ENCODE results near the gene PSMD7.
"Not testable (repeated sequence)": the region's sequence is repeated elsewhere in the genome, so short reads cannot be mapped to it uniquely, and the experiment has no call there.

PSMD7 gene

GRCh38 chr16:74297145-74297665 lies 591 bp downstream of the PSMD7 start:
- no peak for DNase-seq (ENCODE audit: low read depth)

GRCh38 chr16:74298104-74298503 lies 1.5 kb downstream of the PSMD7 start:
- DNase-seq (ENCODE audit: low read depth) = no peak

GRCh38 chr16:74302341-74302740 lies 5.7 kb downstream of the PSMD7 start:
- DNase-seq (ENCODE audit: low read depth) = no peak

GRCh38 chr16:74304164-74304834 lies 7.7 kb downstream of the PSMD7 start:
- DNase-seq (ENCODE audit: low read depth) = no peak

GRCh38 chr16:74304835-74305176 lies 8.2 kb downstream of the PSMD7 start:
- no peak for DNase-seq (ENCODE audit: low read depth)

- no peak for DNase-seq (ENCODE audit: low read depth)
These were observed 8.7 kb downstream of the PSMD7 start for GRCh38 chr16:74305281-74305680.

GRCh38 chr16:74305978-74306784 lies 9.6 kb downstream of the PSMD7 start:
- DNase-seq (ENCODE audit: low read depth) = no peak

GRCh38 chr16:74307383-74307782 lies 10.8 kb downstream of the PSMD7 start:
- DNase-seq (ENCODE audit: low read depth) = no peak

- DNase-seq (ENCODE audit: low read depth) = no peak
These were observed 13.5 kb downstream of the PSMD7 start for GRCh38 chr16:74309789-74310781.

GRCh38 chr16:74315059-74315458 lies 18.4 kb downstream of the PSMD7 start:
- no peak for DNase-seq (ENCODE audit: low read depth)

GRCh38 chr16:74320707-74321106 lies 24.1 kb downstream of the PSMD7 start:
- no peak for DNase-seq (ENCODE audit: low read depth)

GRCh38 chr16:74321356-74321755 lies 24.7 kb downstream of the PSMD7 start:
- no peak for DNase-seq (ENCODE audit: low read depth)

GRCh38 chr16:74322301-74322710 lies 25.7 kb downstream of the PSMD7 start:
- no peak for DNase-seq (ENCODE audit: low read depth)

GRCh38 chr16:74324777-74325176 lies 28.2 kb downstream of the PSMD7 start:
- not testable (repeated sequence) for DNase-seq (ENCODE audit: low read depth)

GRCh38 chr16:74325641-74326040 lies 29.0 kb downstream of the PSMD7 start:
- no peak for DNase-seq (ENCODE audit: low read depth)

GRCh38 chr16:74328346-74328745 lies 31.7 kb downstream of the PSMD7 start:
- not testable (repeated sequence) for DNase-seq (ENCODE audit: low read depth)

GRCh38 chr16:74332469-74332868 lies 35.9 kb downstream of the PSMD7 start:
- DNase-seq (ENCODE audit: low read depth) = not testable (repeated sequence)

GRCh38 chr16:74337506-74337905 lies 40.9 kb downstream of the PSMD7 start:
- not testable (repeated sequence) for DNase-seq (ENCODE audit: low read depth)

- not testable (repeated sequence) for DNase-seq (ENCODE audit: low read depth)
These were observed 42.6 kb downstream of the PSMD7 start for GRCh38 chr16:74339226-74339625.

- DNase-seq (ENCODE audit: low read depth) = not testable (repeated sequence)
These were observed 56.4 kb downstream of the PSMD7 start for GRCh38 chr16:74353038-74353437.
